ENCODE data around the gene INPP4A. TPM values are rescaled to one million over a fixed set of nuclear protein-coding genes. Genes with fewer than 3 reads are reported as not detected.

The INPP4A gene
- total and polyA plus RNA-seq, 2 donors (not counting 3 experiments of a cell fraction or from before 2014, with no cell fraction given), result 14.9 to 28.8 TPM

DNA sequence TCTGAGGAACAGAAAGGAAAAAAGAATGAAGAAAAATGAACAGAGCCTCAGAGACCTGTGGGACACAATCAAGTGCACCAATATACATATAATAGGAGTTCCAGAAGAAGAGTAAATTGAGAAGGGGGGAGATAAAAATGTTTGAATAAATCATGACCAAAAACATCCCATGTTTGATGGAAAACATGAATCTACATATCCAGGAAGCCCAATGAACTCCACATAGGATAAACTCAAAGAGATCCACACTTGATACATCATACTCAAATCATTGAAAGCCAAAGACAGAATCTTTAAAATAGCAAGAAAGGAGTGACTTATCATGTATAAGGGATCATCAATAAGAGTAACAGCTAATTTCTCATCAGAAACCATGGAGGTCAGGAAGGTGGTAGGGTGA lies 83.7 kb downstream of the INPP4A start:
- no peak for DNase-seq (ENCODE audit: low read depth, low spot score)
- FAIRE-seq, result no peak
- no peak overlapping the region for H3K27ac ChIP-seq (ENCODE audit: insufficient read depth, low read depth, low read length)
- no peaks in the 10 kb centered on the region for H3K36me3 ChIP-seq (ENCODE audit: control insufficient read depth in 2 of 2, extremely low read depth in 1 of 2, insufficient read depth in 2 of 2, low read length in 2 of 2)
- H4K20me1 ChIP-seq (replicated peaks; ENCODE audit: control insufficient read depth, extremely low read depth, insufficient read depth, low read length), result no peaks in the 10 kb centered on the region
- no TSS peak for BruUV-seq (replicated peaks)
- H3K9ac ChIP-seq (replicated peaks; ENCODE audit: extremely low read depth, insufficient read depth, low read length), result no peak overlapping the region
- dilution Hi-C loops (cut with MboI; ENCODE audit: extremely low pct_ligation_motif_present, low sequenced_read_pairs), result no loop called here
- intact Hi-C loops (cut with micrococcal nuclease), result no loop called here
- no peak overlapping the region for H2AFZ ChIP-seq (ENCODE audit: low read depth, low read length)
- no peaks in the 10 kb centered on the region for H3K4me1 ChIP-seq (ENCODE audit: control insufficient read depth, extremely low read depth, insufficient read depth, low read length)
- no peak overlapping the region for H3K4me2 ChIP-seq (ENCODE audit: insufficient read depth, low read length)
- H3K79me2 ChIP-seq (ENCODE audit: control insufficient read depth, insufficient read depth, low read length), result no peaks in the 10 kb centered on the region
- H3K9me3 ChIP-seq (replicated peaks; ENCODE audit: control insufficient read depth, insufficient read depth, low read length), result no peaks in the 10 kb centered on the region
- ChIA-PET CTCF (interaction anchor here (0.8 kb wide), 1 partner anchor 41 kb away, joined by 3 read pairs; no protein-coding TSS in a partner anchor), POLR2A (no interaction called here)
- no peaks in the 10 kb centered on the region for H3K9me1 ChIP-seq (replicated peaks; ENCODE audit: control insufficient read depth, extremely low read depth, insufficient read depth, low read length)
- no peak overlapping the region for H3K4me3 ChIP-seq (replicated peaks in 1 of 3; ENCODE audit: insufficient read depth in 1 of 3, low read depth in 1 of 3, low read length in 3 of 3)
- TF ChIP-seq POLR2AphosphoS5 (IDR thresholded peaks at IDR 0.05; ENCODE audit: insufficient read depth, low read depth, low read length), result no peak
- no peak for TF ChIP-seq GATA2 (IDR thresholded peaks at IDR 0.05; ENCODE audit: insufficient read depth, insufficient read length, low read depth, low read length)
- TF ChIP-seq, protein P1, sequence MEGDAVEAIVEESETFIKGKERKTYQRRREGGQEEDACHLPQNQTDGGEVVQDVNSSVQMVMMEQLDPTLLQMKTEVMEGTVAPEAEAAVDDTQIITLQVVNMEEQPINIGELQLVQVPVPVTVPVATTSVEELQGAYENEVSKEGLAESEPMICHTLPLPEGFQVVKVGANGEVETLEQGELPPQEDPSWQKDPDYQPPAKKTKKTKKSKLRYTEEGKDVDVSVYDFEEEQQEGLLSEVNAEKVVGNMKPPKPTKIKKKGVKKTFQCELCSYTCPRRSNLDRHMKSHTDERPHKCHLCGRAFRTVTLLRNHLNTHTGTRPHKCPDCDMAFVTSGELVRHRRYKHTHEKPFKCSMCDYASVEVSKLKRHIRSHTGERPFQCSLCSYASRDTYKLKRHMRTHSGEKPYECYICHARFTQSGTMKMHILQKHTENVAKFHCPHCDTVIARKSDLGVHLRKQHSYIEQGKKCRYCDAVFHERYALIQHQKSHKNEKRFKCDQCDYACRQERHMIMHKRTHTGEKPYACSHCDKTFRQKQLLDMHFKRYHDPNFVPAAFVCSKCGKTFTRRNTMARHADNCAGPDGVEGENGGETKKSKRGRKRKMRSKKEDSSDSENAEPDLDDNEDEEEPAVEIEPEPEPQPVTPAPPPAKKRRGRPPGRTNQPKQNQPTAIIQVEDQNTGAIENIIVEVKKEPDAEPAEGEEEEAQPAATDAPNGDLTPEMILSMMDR (IDR thresholded peaks at IDR 0.05; ENCODE audit: extremely low read depth in 1 of 2, insufficient read depth in 1 of 2, low read depth in 1 of 2, low read length in 2 of 2), result no peak
- TF ChIP-seq, protein P2, sequence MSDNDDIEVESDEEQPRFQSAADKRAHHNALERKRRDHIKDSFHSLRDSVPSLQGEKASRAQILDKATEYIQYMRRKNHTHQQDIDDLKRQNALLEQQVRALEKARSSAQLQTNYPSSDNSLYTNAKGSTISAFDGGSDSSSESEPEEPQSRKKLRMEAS (IDR thresholded peaks at IDR 0.05; ENCODE audit: insufficient read depth, insufficient read length), result no peak
- no peak for TF ChIP-seq EZH2 (IDR thresholded peaks at IDR 0.05; ENCODE audit: borderline replicate concordance, low read depth, low read length, severe bottlenecking)
- TF ChIP-seq POLR2A (IDR thresholded peaks at IDR 0.05; ENCODE audit: low read depth, low read length), result no peak
- H3K27me3 ChIP-seq (ENCODE audit: control insufficient read depth in 2 of 2, insufficient read depth in 2 of 2, low read length in 2 of 2), result no peaks in the 10 kb centered on the region

Measured in endothelial cell of umbilical vein (primary cell).